SK-N-SH treated with all-trans-retinoic acid at 6 μM for 48 hours (cell line): ENCODE data around the gene CARD18.
"Not testable (repeated sequence)": the region's sequence is repeated elsewhere in the genome, so short reads cannot be mapped to it uniquely, and the experiment has no call there.

Experiments
- ATAC-seq: fragments of 200-7000 bp; cut with Tn5 transposase; 3 replicates; pipeline ENCODE4 v1.9.1; 2020; ENCODE audit warnings: mild to moderate bottlenecking, moderate library complexity
- ARNTL ChIP-seq: fragments of 450-650 bp; formaldehyde crosslinking; IDR thresholded peaks from 2 replicates; pipeline ENCODE4 v1.5.0; 2020; ENCODE audit warnings: low read depth, mild to moderate bottlenecking, moderate library complexity, borderline replicate concordance
- BACH2 ChIP-seq: fragments of 250-450 bp; sonication (Bioruptor Pico); IDR thresholded peaks from 2 replicates; pipeline ENCODE4 v1.9.0; 2021; ENCODE audit warnings: mild to moderate bottlenecking, borderline replicate concordance
- CSDC2 ChIP-seq: fragments of 250-450 bp; sonication (Bioruptor Pico); IDR thresholded peaks from 2 replicates; pipeline ENCODE4 v1.5.0; 2020; ENCODE audit warnings: mild to moderate bottlenecking, moderate library complexity
- ESRRG ChIP-seq: fragments of 250-450 bp; sonication (Bioruptor Pico); IDR thresholded peaks from 2 replicates; pipeline ENCODE4 v1.6.1; 2021; ENCODE audit warnings: mild to moderate bottlenecking
- GLIS3 ChIP-seq: fragments of 250-450 bp; sonication (Bioruptor Pico); IDR thresholded peaks from 2 replicates; pipeline ENCODE4 v1.5.0; 2020; ENCODE audit warnings: mild to moderate bottlenecking, moderate library complexity
- PPARA ChIP-seq: fragments of 250-450 bp; sonication (Bioruptor Pico); IDR thresholded peaks from 2 replicates; pipeline ENCODE4 v1.5.0; 2020; ENCODE audit warnings: mild to moderate bottlenecking, borderline replicate concordance
- RARB ChIP-seq: fragments of 250-450 bp; sonication (Bioruptor Pico); IDR thresholded peaks from 2 replicates; pipeline ENCODE4 v1.8.0; 2021; ENCODE audit warnings: mild to moderate bottlenecking, moderate library complexity
- SNAI2 ChIP-seq: fragments of 250-450 bp; sonication (Bioruptor Pico); IDR thresholded peaks from 2 replicates; pipeline ENCODE4 v1.5.0; 2020; ENCODE audit warnings: mild to moderate bottlenecking, moderate library complexity
- TCF4 ChIP-seq: fragments of 250-450 bp; sonication (Bioruptor Pico); IDR thresholded peaks from 2 replicates; pipeline ENCODE4 v1.8.0; 2021; ENCODE audit warnings: mild to moderate bottlenecking, moderate library complexity, borderline replicate concordance
- ZC3H10 ChIP-seq: fragments of 250-450 bp; sonication (Bioruptor Pico); IDR thresholded peaks from 2 replicates; pipeline ENCODE4 v1.5.1; 2021; ENCODE audit warnings: mild to moderate bottlenecking, moderate library complexity
- ZFP3 ChIP-seq: fragments of 250-450 bp; sonication (Bioruptor Pico); IDR thresholded peaks from 2 replicates; pipeline ENCODE4 v1.5.0; 2020; ENCODE audit warnings: mild to moderate bottlenecking, moderate library complexity
- ZFP30 ChIP-seq: fragments of 450-650 bp; formaldehyde crosslinking; IDR thresholded peaks from 2 replicates; pipeline ENCODE4 v1.5.0; 2022; ENCODE audit warnings: mild to moderate bottlenecking, moderate library complexity
- ZNF70 ChIP-seq: fragments of 450-650 bp; formaldehyde crosslinking; IDR thresholded peaks from 2 replicates; pipeline ENCODE4 v1.5.0; 2020; ENCODE audit warnings: mild to moderate bottlenecking, moderate library complexity
- ZNF8 ChIP-seq: fragments of 450-650 bp; formaldehyde crosslinking; IDR thresholded peaks from 2 replicates; pipeline ENCODE4 v1.5.0; 2020; ENCODE audit warnings: mild to moderate bottlenecking, moderate library complexity
- TF ChIP-seq, protein P1 (sequence below): fragments of 250-450 bp; sonication (Bioruptor Pico); IDR thresholded peaks from 2 replicates; pipeline ENCODE4 v1.8.0; 2021; ENCODE audit warnings: low read depth, mild to moderate bottlenecking, moderate library complexity, borderline replicate concordance
- TF ChIP-seq, protein P2 (sequence below): fragments of 250-450 bp; sonication (Bioruptor Pico); IDR thresholded peaks from 2 replicates; pipeline ENCODE4 v1.5.1; 2020; ENCODE audit warnings: low read depth, mild to moderate bottlenecking, moderate library complexity
- TF ChIP-seq, protein P3 (sequence below): fragments of 250-450 bp; sonication (Bioruptor Pico); IDR thresholded peaks from 2 replicates; pipeline ENCODE4 v1.5.0; 2020; ENCODE audit warnings: mild to moderate bottlenecking, moderate library complexity

The CARD18 gene

DNA sequence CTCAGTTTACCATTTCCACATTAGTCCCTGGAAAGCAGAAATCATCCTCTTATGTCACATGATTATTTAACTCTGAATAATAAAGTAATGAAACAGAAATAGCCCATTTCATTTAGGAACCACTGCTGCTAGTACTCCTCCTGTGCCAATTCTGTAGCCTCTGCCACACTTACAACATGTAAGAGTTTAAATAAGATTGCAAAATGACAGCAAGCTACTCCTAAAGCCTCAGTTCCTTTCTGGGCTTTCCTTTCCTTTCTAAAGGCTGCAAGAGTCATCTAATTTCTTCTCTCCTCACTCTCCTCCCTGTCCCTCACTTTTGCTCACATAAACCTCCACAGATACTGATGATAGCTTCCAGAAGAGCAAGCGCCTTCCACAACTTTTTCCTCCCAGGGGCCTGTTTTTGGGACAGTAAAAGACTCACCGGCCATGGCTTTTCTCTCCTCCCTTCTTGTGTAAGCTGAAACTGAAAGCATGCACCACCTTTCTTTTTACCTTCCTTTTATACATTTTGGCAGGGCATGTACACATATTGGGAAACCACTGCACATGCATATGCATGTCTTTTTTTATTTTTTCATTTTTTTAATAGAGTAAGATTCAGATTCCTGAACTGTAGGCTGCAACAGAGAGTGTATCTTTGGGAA is 38.5 kb downstream of the CARD18 start:
- ATAC-seq = no peak
- no peak for TF ChIP-seq GLIS3 (CRISPR knock-in tag)
- TF ChIP-seq ZNF8 (CRISPR knock-in tag) = no peak
- no peak for TF ChIP-seq TCF4 (CRISPR knock-in tag)
- TF ChIP-seq SNAI2 (CRISPR knock-in tag) = no peak
- TF ChIP-seq BACH2 = no peak
- TF ChIP-seq ZFP30 (CRISPR knock-in tag) = no peak
- TF ChIP-seq, protein P1, sequence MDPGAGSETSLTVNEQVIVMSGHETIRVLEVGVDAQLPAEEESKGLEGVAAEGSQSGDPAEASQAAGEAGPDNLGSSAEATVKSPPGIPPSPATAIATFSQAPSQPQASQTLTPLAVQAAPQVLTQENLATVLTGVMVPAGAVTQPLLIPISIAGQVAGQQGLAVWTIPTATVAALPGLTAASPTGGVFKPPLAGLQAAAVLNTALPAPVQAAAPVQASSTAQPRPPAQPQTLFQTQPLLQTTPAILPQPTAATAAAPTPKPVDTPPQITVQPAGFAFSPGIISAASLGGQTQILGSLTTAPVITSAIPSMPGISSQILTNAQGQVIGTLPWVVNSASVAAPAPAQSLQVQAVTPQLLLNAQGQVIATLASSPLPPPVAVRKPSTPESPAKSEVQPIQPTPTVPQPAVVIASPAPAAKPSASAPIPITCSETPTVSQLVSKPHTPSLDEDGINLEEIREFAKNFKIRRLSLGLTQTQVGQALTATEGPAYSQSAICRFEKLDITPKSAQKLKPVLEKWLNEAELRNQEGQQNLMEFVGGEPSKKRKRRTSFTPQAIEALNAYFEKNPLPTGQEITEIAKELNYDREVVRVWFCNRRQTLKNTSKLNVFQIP = no peak
- TF ChIP-seq RARB (CRISPR knock-in tag) = no peak

DNA sequence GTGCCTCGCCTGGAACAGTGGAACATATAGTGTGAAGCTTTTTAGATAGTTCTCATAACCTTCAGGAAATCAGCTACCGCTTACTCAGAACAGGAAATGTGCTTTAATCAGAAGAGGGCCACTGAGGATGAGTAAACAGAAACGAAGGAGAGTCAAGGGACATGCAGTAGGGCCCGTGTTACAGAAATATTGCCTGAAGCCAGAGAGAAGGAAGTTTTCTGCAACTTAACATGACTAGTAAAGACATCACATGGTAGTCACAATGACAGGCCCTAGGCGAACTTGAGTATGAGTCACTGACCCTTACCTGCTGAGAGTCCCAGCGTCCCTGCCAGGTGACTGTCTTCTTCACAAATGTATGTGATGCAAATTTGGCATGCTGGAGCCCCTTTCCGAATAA is 39.4 kb downstream of the CARD18 start:
- no peak for TF ChIP-seq SNAI2 (CRISPR knock-in tag)
- TF ChIP-seq ZFP30 (CRISPR knock-in tag) = no peak
- TF ChIP-seq CSDC2 (CRISPR knock-in tag) = no peak
- no peak for TF ChIP-seq ZFP3 (CRISPR knock-in tag)
- no peak for TF ChIP-seq ESRRG (CRISPR knock-in tag)
- no peak for TF ChIP-seq ZNF70
- TF ChIP-seq ARNTL = no peak
- TF ChIP-seq, protein P2, sequence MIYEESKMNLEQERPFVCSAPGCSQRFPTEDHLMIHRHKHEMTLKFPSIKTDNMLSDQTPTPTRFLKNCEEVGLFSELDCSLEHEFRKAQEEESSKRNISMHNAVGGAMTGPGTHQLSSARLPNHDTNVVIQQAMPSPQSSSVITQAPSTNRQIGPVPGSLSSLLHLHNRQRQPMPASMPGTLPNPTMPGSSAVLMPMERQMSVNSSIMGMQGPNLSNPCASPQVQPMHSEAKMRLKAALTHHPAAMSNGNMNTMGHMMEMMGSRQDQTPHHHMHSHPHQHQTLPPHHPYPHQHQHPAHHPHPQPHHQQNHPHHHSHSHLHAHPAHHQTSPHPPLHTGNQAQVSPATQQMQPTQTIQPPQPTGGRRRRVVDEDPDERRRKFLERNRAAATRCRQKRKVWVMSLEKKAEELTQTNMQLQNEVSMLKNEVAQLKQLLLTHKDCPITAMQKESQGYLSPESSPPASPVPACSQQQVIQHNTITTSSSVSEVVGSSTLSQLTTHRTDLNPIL (CRISPR knock-in tag) = no peak
- TF ChIP-seq ZNF8 (CRISPR knock-in tag) = no peak
- TF ChIP-seq TCF4 (CRISPR knock-in tag) = no peak
- TF ChIP-seq GLIS3 (CRISPR knock-in tag) = no peak
- no peak for TF ChIP-seq ZC3H10 (CRISPR knock-in tag)
- TF ChIP-seq PPARA = no peak

DNA sequence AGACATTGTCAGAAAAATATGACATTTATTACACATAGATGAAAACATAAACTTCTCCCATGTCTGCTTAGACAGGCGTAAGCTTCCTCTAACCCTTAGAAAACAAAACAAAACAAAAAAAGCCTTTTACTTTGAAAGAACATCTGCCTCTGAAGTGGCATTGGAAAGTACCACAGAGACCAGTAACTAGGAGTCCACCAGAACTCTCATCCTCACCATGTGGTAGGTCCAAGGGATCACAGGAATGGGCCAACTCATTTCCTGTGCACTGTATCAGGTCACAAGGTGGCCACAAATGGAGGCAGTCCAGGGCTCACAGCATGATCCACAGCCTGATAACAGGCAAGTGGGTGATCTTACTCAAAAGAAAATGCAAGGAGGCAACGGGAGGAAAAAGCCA is 40.0 kb downstream of the CARD18 start:
- not testable (repeated sequence) for ATAC-seq

More for the DNA sequence above, 39.4 kb downstream of the CARD18 start:
- ATAC-seq = no peak

DNA sequence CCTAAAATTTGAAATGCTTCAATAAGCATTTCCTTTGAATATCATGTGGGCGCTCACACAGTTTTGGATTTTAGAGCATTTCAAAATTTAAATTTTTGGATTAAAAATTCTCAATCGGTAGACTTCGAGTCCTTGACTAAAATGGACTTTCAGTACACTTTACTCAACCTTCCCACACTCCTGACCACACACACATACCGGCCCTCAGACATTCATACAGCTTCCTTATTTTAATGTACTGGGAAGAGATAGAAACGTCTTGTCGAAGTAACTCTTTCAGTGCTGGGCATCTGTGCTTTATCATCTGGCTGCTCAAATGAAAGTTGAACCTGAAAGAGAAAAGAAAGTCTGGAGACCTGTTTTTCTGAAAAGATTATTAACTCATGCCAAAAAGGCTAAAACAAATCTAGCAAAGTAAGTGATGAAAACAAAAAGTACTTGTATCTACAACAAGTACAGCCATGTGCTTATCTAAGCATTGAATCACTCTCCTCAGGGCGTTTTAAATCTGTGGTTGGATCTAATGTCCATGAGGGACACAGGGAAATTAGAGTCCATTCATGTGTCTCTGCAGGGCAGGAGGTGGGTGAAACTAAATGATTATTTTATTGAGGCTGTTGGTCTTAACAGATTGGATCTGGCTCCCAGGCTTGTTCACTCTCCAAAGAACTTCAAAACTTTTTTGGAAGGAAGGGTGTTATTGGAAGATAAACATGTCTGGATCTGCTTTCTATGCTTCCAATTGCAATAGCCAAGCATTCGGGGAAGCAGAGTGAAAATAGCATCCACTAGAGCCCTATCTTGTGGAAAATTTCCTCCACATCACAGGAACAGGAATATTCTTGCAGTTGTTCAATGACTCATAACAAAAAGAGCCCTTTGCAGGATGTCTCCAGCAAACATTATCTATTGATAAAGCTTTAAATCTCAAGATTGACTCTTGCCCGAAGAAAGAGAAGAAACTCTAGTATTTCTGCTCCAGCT is 47.0 kb downstream of the CARD18 start:
- ATAC-seq = no peak
- TF ChIP-seq, protein P3, sequence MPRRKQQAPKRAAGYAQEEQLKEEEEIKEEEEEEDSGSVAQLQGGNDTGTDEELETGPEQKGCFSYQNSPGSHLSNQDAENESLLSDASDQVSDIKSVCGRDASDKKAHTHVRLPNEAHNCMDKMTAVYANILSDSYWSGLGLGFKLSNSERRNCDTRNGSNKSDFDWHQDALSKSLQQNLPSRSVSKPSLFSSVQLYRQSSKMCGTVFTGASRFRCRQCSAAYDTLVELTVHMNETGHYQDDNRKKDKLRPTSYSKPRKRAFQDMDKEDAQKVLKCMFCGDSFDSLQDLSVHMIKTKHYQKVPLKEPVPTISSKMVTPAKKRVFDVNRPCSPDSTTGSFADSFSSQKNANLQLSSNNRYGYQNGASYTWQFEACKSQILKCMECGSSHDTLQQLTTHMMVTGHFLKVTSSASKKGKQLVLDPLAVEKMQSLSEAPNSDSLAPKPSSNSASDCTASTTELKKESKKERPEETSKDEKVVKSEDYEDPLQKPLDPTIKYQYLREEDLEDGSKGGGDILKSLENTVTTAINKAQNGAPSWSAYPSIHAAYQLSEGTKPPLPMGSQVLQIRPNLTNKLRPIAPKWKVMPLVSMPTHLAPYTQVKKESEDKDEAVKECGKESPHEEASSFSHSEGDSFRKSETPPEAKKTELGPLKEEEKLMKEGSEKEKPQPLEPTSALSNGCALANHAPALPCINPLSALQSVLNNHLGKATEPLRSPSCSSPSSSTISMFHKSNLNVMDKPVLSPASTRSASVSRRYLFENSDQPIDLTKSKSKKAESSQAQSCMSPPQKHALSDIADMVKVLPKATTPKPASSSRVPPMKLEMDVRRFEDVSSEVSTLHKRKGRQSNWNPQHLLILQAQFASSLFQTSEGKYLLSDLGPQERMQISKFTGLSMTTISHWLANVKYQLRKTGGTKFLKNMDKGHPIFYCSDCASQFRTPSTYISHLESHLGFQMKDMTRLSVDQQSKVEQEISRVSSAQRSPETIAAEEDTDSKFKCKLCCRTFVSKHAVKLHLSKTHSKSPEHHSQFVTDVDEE (CRISPR knock-in tag) = no peak
- no peak for TF ChIP-seq ZNF70
